ENCODE measurements around the gene CLPX. TPM values are rescaled to one million over a fixed set of nuclear protein-coding genes. Genes with fewer than 3 reads are reported as not detected.

CLPX gene
- total RNA-seq, 2 donors from 2014 or later: 28.9 to 34.8 TPM

- intact Hi-C loops (cut with DNase I): no loop called here
- DNase-seq (ENCODE audit: low spot score): no peak
Observed at GRCh38 chr15:65209701-65210643, 24.8 kb upstream of the CLPX start.

GRCh38 chr15:65208647-65209046 lies 23.5 kb upstream of the CLPX start:
- intact Hi-C loops (cut with DNase I): no loop called here
- DNase-seq (ENCODE audit: low spot score): no peak

GRCh38 chr15:65207280-65207840 lies 22.2 kb upstream of the CLPX start:
- intact Hi-C loops (cut with DNase I): no loop called here
- DNase-seq (ENCODE audit: low spot score): peak; percentile 22

DNA sequence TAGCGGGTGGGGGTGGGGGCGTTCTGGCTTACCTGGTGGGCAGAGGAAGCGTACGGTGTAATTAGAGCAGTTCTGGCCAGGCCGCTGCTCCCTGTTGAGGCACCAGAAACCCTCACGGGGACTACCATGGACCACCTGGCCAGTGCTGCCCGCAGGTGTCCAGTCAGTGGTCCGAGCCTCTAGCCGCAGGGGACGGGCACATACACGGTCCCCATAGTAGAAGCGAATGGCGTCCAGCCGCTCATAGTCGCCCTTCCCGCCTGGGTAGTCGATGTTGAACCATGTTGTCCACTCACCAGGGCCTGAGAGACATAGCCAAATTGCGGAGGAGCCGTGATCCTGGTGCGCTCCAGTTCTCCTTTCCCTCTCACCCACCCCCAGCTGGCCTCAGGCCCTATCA lies 21.6 kb upstream of the CLPX start:
- DNase-seq (ENCODE audit: low spot score): peak; percentile 71
- intact Hi-C loops (cut with DNase I): no loop called here

- intact Hi-C loops (cut with DNase I): no loop called here
- peak; percentile 47 for DNase-seq (ENCODE audit: low spot score)
Observed at GRCh38 chr15:65204931-65205660, 20.0 kb upstream of the CLPX start.

- DNase-seq (ENCODE audit: low spot score): peak; percentile 53
- intact Hi-C loops (cut with DNase I): no loop called here
Observed at GRCh38 chr15:65204236-65204930, 19.2 kb upstream of the CLPX start.

DNA sequence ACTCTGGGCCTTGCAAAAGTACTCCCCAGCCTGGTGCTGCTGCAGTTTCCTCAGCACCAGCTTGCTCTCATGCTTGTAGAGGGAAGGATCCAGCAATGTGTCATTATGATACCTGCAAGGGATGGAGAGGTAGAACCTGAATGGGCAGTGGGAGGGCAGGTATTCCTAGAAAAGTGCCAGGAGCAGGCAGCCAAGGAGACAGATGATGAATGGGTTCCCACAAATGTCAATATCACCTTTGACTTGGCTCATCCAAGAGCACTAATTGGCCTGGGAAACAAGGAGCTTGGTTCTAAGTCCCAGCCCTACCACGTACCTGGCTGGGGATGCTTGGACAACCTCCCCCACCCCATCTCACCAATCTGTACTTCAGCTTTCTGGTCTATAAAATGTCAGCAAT lies 16.8 kb upstream of the CLPX start:
- intact Hi-C loops (cut with DNase I): no loop called here

DNA sequence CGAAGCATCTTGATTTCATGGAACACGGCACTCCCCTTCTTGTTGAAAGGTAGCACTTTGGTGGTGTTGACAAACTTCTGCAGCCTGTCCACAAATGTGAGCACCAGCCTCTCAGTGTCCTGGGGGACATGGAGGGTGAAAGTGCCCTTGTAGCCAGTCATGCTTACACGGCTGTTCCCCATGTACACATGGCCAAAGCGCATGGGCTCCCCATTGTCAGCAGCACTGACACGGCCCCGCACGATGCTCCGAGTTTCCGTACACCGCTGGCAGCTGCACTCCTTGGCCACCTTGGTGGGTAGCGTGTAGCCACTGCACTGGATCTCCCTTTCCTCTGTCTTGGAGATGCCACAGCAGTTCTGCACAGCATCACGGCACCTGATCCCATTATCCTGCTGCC lies 13.4 kb upstream of the CLPX start:
- intact Hi-C loops (cut with DNase I): loop anchor here in 1 of 2 donors (5.0 kb wide), 1 partner anchor 44 kb away; no protein-coding TSS in a partner anchor

More for the DNA sequence above, 16.8 kb upstream of the CLPX start:
- peak; percentile 44 for DNase-seq (ENCODE audit: low spot score)

DNA sequence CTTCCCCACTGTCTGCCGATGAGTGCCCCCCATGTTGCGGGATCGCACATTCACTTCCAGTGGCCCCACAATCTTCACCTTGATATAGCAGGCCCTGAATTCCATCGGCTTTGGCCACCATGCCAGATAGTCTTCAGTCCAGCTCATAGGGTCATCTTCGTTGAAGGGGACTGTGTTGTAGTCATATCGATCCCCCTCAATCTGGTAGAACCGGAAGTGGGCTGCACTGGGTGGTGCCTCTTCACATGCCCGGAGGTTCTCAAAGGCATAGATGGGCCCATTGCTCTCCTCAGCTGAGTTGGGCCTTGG lies 12.1 kb upstream of the CLPX start:
- intact Hi-C loops (cut with DNase I): loop anchor here in 1 of 2 donors (5.0 kb wide), 1 partner anchor 45 kb away; no protein-coding TSS in a partner anchor
- no peak for DNase-seq (ENCODE audit: low spot score)

More for the DNA sequence above, 13.4 kb upstream of the CLPX start:
- peak; percentile 48 for DNase-seq (ENCODE audit: low spot score)

GRCh38 chr15:65196637-65197336 lies 11.6 kb upstream of the CLPX start:
- intact Hi-C loops (cut with DNase I): loop anchor here in 1 of 2 donors (5.0 kb wide), 1 partner anchor 46 kb away; no protein-coding TSS in a partner anchor
- DNase-seq (ENCODE audit: low spot score): peak; percentile 70

DNA sequence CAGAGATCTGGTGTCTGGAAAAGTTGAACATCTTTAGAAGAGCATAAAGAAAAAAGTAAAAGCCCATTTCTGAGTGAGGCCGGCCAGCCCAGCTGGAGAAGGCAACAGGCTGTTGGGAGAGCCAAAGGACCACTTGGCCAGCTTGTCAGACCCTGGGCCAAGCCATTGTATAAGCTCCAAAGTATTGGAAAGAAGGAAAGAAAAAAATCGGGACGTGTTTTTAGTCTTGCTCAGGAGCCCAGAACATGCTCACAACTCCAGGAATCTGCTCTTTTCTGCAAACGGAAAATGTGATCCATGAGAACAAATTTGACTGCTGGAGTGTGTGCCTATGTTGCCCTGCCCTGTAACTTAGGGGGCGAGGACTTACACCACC lies 10.4 kb upstream of the CLPX start:
- DNase-seq (ENCODE audit: low spot score): peak; percentile 81
- intact Hi-C loops (cut with DNase I): loop anchor here in 1 of 2 donors (5.0 kb wide), 1 partner anchor 47 kb away; no protein-coding TSS in a partner anchor

GRCh38 chr15:65194826-65195547 lies 9.8 kb upstream of the CLPX start:
- DNase-seq (ENCODE audit: low spot score): peak; percentile 74
- intact Hi-C loops (cut with DNase I): loop anchor here (5.0 kb wide), 2 partner anchors 47 to 77 kb away; no protein-coding TSS in a partner anchor

DNA sequence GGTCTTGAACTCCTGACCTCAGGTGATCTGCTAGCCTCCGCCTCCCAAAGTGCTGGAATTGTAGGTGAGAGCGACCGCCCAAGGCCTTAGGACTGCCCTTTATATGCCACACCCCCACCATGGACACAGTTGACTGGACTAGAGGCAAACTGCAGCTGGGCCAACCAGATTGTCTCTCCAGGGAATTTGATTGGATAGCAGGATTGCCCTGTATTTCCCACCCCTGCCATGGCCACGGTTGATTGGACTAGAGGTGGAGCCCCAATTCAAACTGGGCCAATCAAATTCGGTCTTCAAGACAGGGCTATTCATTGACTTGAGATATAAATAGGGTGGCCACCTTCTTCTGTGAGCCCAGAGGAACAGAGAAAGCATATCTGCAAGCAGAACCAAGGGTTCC lies 6.9 kb upstream of the CLPX start:
- peak; percentile 40 for DNase-seq (ENCODE audit: low spot score)
- intact Hi-C loops (cut with DNase I): loop anchor here in 1 of 2 donors (5.0 kb wide), 1 partner anchor 80 kb away; no protein-coding TSS in a partner anchor

- intact Hi-C loops (cut with DNase I): loop anchor here in 1 of 2 donors (5.0 kb wide), 1 partner anchor 83 kb away; no protein-coding TSS in a partner anchor
- DNase-seq (ENCODE audit: low spot score): peak; percentile 28
Observed at GRCh38 chr15:65189102-65189740, 4.1 kb upstream of the CLPX start.

DNA sequence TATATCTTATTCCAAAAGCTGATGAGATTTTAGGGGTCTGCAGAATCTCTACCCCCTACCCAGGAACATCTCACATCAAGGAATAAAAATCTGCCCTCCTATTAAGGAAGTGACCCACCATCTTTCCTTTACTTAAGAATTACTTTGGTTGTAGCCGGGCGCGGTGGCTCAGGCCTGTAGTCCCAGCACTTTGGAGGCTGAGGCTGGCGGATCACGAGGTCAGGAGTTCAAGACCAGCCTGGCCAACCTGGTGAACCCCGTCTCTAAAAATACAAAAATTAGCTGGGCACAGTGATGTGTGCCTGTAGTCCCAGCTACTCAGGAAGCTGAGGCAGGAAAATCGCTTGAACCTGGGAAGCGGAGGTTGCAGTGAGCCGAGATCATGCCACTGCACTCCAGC lies 3.3 kb upstream of the CLPX start:
- intact Hi-C loops (cut with DNase I): loop anchor here in 1 of 2 donors (5.0 kb wide), 1 partner anchor 84 kb away; no protein-coding TSS in a partner anchor
- peak; percentile 20 for DNase-seq (ENCODE audit: low spot score)

- intact Hi-C loops (cut with DNase I): no loop called here
- DNase-seq (ENCODE audit: low spot score): peak; percentile 87
Observed at GRCh38 chr15:65184305-65184867, 756 bp downstream of the CLPX start.

DNA sequence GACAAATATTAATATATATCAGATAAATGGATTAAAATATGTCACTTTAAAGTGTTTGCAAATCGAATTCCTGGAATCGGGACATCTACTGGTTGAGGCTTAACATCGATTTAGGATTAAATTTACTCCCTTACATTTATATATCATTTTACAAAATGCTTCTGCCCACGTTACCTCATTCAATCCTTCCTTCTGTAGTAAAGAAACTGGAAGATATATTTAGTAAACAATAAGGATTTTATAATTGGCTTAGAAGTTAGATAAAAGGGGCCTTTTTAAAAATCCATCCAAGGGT lies 1.3 kb downstream of the CLPX start:
- intact Hi-C loops (cut with DNase I): no loop called here
- no peak for DNase-seq (ENCODE audit: low spot score)
